ENCODE measurements around the gene CLSTN2. TPM values are rescaled to one million over a fixed set of nuclear protein-coding genes. Genes with fewer than 3 reads are reported as not detected.

The CLSTN2 gene
- total and polyA plus RNA-seq, 2 of the 8 experiments (the other 6 are each of a cell fraction or from before 2014, with no cell fraction given), result 0.39 to 0.52 TPM

GRCh38 chr3:140529096-140529495, 594.1 kb downstream of the CLSTN2 start:
- no peak for FAIRE-seq
- Histone ChIP-seq H3K18ac (ENCODE audit: extremely low read depth, low read length) (no peak overlapping the region), H4K20me1 (replicated peaks in 1 of 2; ENCODE audit: control insufficient read depth in 1 of 2, insufficient read depth in 2 of 2, low read length in 2 of 2) (no peaks in the 10 kb centered on the region), H3K9me3 (ENCODE audit: insufficient read depth in 2 of 2, low read depth in 1 of 2, low read length in 1 of 2) (no peaks in the 10 kb centered on the region), H3K27me3 (replicated peaks in 1 of 4; ENCODE audit: control insufficient read depth in 3 of 4, extremely low read depth in 1 of 4, insufficient read depth in 3 of 4, low read length in 3 of 4) (no peaks in the 10 kb centered on the region), H3K36me3 (ENCODE audit: control insufficient read depth in 2 of 4, insufficient read depth in 4 of 4, low read length in 3 of 4) (no peaks in the 10 kb centered on the region), H3K4me3 (ENCODE audit: extremely low read depth in 1 of 4, insufficient read depth in 2 of 4, low read depth in 3 of 4, low read length in 4 of 4) (no peak overlapping the region), H2BK20ac (ENCODE audit: low read length) (no peak overlapping the region), H2BK5ac (ENCODE audit: low read depth, low read length) (no peak overlapping the region), H2AK5ac (ENCODE audit: low read depth, low read length) (no peak overlapping the region), H3K14ac (ENCODE audit: insufficient read length) (no peak overlapping the region), H2BK12ac (ENCODE audit: low read depth, low read length) (no peak overlapping the region), H3K23ac (ENCODE audit: insufficient read length) (no peak overlapping the region), H2BK120ac (replicated peaks; ENCODE audit: low read depth, low read length) (no peak overlapping the region), H3K27ac (ENCODE audit: low read depth, low read length) (no peak overlapping the region), H3K4me1 (replicated peaks in 1 of 4; ENCODE audit: control insufficient read depth in 3 of 4, insufficient read depth in 4 of 4, low read length in 3 of 4) (no peaks in the 10 kb centered on the region), H3K9ac (replicated peaks in 1 of 4; ENCODE audit: extremely low read depth in 1 of 4, low read depth in 3 of 4, low read length in 3 of 4) (no peak overlapping the region), H2AFZ (ENCODE audit: low read length) (no peak overlapping the region), H3K56ac (replicated peaks; ENCODE audit: insufficient read length, low read depth, low read length) (no peak overlapping the region), H3K79me1 (ENCODE audit: low read depth, low read length) (no peaks in the 10 kb centered on the region), H4K8ac (ENCODE audit: extremely low read depth, insufficient read depth, low read length) (no peak overlapping the region), H2BK15ac (ENCODE audit: low read length) (no peak overlapping the region), H3K79me2 (ENCODE audit: control insufficient read depth in 1 of 2, insufficient read depth in 2 of 2, low read length in 2 of 2) (no peaks in the 10 kb centered on the region), H3K4ac (replicated peaks; ENCODE audit: insufficient read length, low read depth, low read length) (no peak overlapping the region), H4K91ac (replicated peaks; ENCODE audit: insufficient read length, low read length) (no peak overlapping the region), H3K23me2 (ENCODE audit: low read depth, low read length) (no peaks in the 10 kb centered on the region), H4K5ac (ENCODE audit: insufficient read length, low read depth, low read length) (no peak overlapping the region), H3K4me2 (ENCODE audit: insufficient read depth in 1 of 2, low read depth in 2 of 2, low read length in 2 of 2) (no peak overlapping the region)
- CTCF ChIA-PET (ENCODE audit: partially characterized antibody), result interaction anchor here (1.0 to 2.0 kb wide), 3 partner anchors 8 to 43 kb away, joined by 3 to 4 read pairs (median 4); no protein-coding TSS in a partner anchor
- WGBS, 2 experiments (ENCODE audit: extremely low coverage in 1 of 2, insufficient coverage in 1 of 2, insufficient read length in 1 of 2, insufficient replicate concordance in 2 of 2, low coverage in 1 of 2, low lambda C conversion rate in 2 of 2, missing lambda C conversion rate in 1 of 2), result 92% methylated on average over 4 of the region's 5 CpGs; no CpG with 5 or more reads in 1 of the 2 experiments
- no peak for DNase-seq (ENCODE audit: low read depth in 1 of 2, low spot score in 2 of 2)
- TF ChIP-seq, protein P1, sequence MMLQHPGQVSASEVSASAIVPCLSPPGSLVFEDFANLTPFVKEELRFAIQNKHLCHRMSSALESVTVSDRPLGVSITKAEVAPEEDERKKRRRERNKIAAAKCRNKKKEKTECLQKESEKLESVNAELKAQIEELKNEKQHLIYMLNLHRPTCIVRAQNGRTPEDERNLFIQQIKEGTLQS (IDR thresholded peaks at IDR 0.05; ENCODE audit: insufficient read depth, low read depth, low read length), result no peak
- TF ChIP-seq SP2 (IDR thresholded peaks at IDR 0.05; ENCODE audit: low read length), result no peak
- no peak for TF ChIP-seq KDM4A (IDR thresholded peaks at IDR 0.05; ENCODE audit: low read depth, low read length, severe bottlenecking)
- TF ChIP-seq POU5F1 (IDR thresholded peaks at IDR 0.05; ENCODE audit: low read depth, low read length), result no peak
- TF ChIP-seq SP4 (IDR thresholded peaks at IDR 0.05; ENCODE audit: low read length), result no peak
- TF ChIP-seq MAX (IDR thresholded peaks at IDR 0.05), result no peak
- TF ChIP-seq POLR2A (IDR thresholded peaks at IDR 0.05; ENCODE audit: control extremely low read depth in 1 of 2, low read depth in 2 of 2, low read length in 2 of 2), result no peak
- no peak for TF ChIP-seq TAF7 (optimal IDR thresholded peaks at IDR 0.05; ENCODE audit: borderline replicate concordance, low read depth, low read length)
- no peak for TF ChIP-seq KDM1A (IDR thresholded peaks at IDR 0.05; ENCODE audit: borderline replicate concordance, low read length)
- no peak for TF ChIP-seq SP1 (IDR thresholded peaks at IDR 0.05; ENCODE audit: low read depth, low read length)
- TF ChIP-seq GABPA (IDR thresholded peaks at IDR 0.05; ENCODE audit: borderline replicate concordance, insufficient read depth, low read length), result no peak
- no peak for TF ChIP-seq SIRT6 (IDR thresholded peaks at IDR 0.05; ENCODE audit: low read length)
- POLR2A ChIA-PET (ENCODE audit: partially characterized antibody), result no interaction called here

All from H1 (cell line).